Neutrophil (primary cell): ENCODE data around the gene VWC2L.

Source experiments
- H3K27ac ChIP-seq: fragments of 200-600 bp; sonication (generic); 2 replicates; pipeline ENCODE4 v1.5.1; 2016; ENCODE audit warnings: mild to moderate bottlenecking, moderate library complexity
- H3K27me3 ChIP-seq: fragments of 200-600 bp; sonication (generic); 2 replicates; pipeline ENCODE4 v1.6.0; 2016; ENCODE audit warnings: mild to moderate bottlenecking
- H3K36me3 ChIP-seq: fragments of 200-600 bp; sonication (generic); 2 replicates; pipeline ENCODE4 v1.5.1; 2017
- H3K4me1 ChIP-seq, 2 experiments: fragments of 200-600 bp in 1 of 2; sonication (generic) in 1 of 2; 1 replicate in 1 of 2; 2 replicates in 1 of 2; pipeline versions ENCODE4 v1.5.1 to v1.6.1; 2013 to 2016; ENCODE audit warnings: low read depth in 1 of 2, low read length in 1 of 2, mild to moderate bottlenecking in 1 of 2, moderate library complexity in 1 of 2; ENCODE audit not compliant: control insufficient read depth in 1 of 2, insufficient read depth in 1 of 2
- H3K4me3 ChIP-seq, 2 experiments: fragments of 200-600 bp in 1 of 2; sonication (generic) in 1 of 2; 1 replicate in 1 of 2; 2 replicates in 1 of 2; pipeline ENCODE4 v1.5.1; 2013 to 2016; ENCODE audit warnings: low read depth in 1 of 2, low read length in 1 of 2, mild to moderate bottlenecking in 1 of 2, moderate library complexity in 1 of 2
- H3K9me3 ChIP-seq: fragments of 200-600 bp; sonication (generic); 2 replicates; pipeline ENCODE4 v1.5.1; 2016
- CTCF ChIP-seq: fragments of 200-600 bp; sonication (generic); IDR thresholded peaks from 2 replicates; pipeline ENCODE4 v1.5.1; 2016; ENCODE audit warnings: antibody characterized with exemption

Gene VWC2L

GRCh38 chr2:214412679-214413078 is 1.8 kb downstream of the VWC2L start:
- H3K4me3 ChIP-seq, result no peak overlapping the region
- TF ChIP-seq CTCF, result no peak
- H3K36me3 ChIP-seq, result no peaks in the 10 kb centered on the region

GRCh38 chr2:214436470-214436869 is 25.6 kb downstream of the VWC2L start:
- Histone ChIP-seq H3K36me3 (no peaks in the 10 kb centered on the region), H3K4me1 (no peaks in the 10 kb centered on the region), H3K9me3 (no peaks in the 10 kb centered on the region), H3K27ac (no peak overlapping the region), H3K27me3 (no peaks in the 10 kb centered on the region), H3K4me3 (no peak overlapping the region)
- TF ChIP-seq CTCF, result no peak

More at GRCh38 chr2:214412679-214413078, 1.8 kb downstream of the VWC2L start:
- no peaks in the 10 kb centered on the region for H3K27me3 ChIP-seq
- no peaks in the 10 kb centered on the region for H3K9me3 ChIP-seq
- no peak overlapping the region for H3K27ac ChIP-seq
- no peaks in the 10 kb centered on the region for H3K4me1 ChIP-seq

- no peaks in the 10 kb centered on the region for H3K4me1 ChIP-seq
- no peak for TF ChIP-seq CTCF
- H3K4me3 ChIP-seq, result no peak overlapping the region
- no peaks in the 10 kb centered on the region for H3K27me3 ChIP-seq
- H3K27ac ChIP-seq, result no peak overlapping the region
- no peaks in the 10 kb centered on the region for H3K36me3 ChIP-seq
- no peaks in the 10 kb centered on the region for H3K9me3 ChIP-seq
Measured at GRCh38 chr2:214450118-214450894, 39.5 kb downstream of the VWC2L start.

GRCh38 chr2:214451516-214452275 is 40.8 kb downstream of the VWC2L start:
- H3K9me3 ChIP-seq, result no peaks in the 10 kb centered on the region
- no peaks in the 10 kb centered on the region for H3K4me1 ChIP-seq
- H3K27ac ChIP-seq, result no peak overlapping the region
- no peak for TF ChIP-seq CTCF
- no peaks in the 10 kb centered on the region for H3K36me3 ChIP-seq
- no peaks in the 10 kb centered on the region for H3K27me3 ChIP-seq
- no peak overlapping the region for H3K4me3 ChIP-seq

DNA sequence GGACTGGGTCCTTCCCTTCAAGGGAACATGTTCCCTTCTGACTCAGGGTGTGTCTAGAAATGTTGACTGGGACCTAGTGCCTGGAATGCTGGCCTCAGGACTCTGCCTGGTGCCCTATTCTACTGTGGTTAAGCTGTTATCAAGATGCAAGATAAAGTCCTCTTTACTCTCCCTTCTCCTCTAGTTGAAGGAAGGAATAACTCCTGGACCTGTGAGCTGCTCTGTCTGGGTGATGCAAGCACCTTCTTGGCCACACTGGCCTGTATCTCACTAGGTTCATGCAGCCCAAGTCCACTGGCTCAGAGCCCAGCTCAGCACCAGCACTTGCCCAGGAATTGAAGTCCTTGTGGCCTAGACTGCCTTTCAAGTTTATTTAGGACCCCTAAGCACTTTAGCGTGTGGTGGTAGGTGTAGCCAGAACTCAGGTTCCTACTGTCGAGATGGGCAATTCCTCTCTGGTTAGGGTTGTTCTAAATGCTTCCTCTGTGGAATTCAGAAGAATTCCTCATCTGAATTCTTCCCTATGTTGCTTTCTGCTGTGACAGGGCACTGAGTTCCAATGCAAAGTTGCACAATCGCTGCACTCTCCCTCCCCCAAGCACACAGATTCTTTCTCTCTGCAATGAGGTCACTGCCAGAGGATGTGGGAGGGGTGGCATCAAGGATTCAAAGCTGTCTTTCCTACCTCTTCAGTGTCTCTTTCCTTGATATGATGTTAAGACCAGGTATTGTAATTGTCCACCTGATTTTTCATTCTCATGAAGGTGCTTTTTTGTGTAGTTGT is 54.7 kb downstream of the VWC2L start:
- no peaks in the 10 kb centered on the region for H3K4me1 ChIP-seq
- no peak overlapping the region for H3K27ac ChIP-seq
- H3K9me3 ChIP-seq, result no peaks in the 10 kb centered on the region
- no peak overlapping the region for H3K4me3 ChIP-seq
- H3K27me3 ChIP-seq, result no peaks in the 10 kb centered on the region
- H3K36me3 ChIP-seq, result no peaks in the 10 kb centered on the region
- TF ChIP-seq CTCF, result no peak
